ENCODE results near the gene NARS2. TPM values are rescaled to one million over a fixed set of nuclear protein-coding genes. Genes with fewer than 3 reads are reported as not detected.
"Not testable (repeated sequence)": the region's sequence is repeated elsewhere in the genome, so short reads cannot be mapped to it uniquely, and the experiment has no call there.

NARS2 gene
- total and polyA plus RNA-seq, 2 donors (not counting 1 experiment from before 2014, with no cell fraction given), result 9.7 to 14.6 TPM

DNA sequence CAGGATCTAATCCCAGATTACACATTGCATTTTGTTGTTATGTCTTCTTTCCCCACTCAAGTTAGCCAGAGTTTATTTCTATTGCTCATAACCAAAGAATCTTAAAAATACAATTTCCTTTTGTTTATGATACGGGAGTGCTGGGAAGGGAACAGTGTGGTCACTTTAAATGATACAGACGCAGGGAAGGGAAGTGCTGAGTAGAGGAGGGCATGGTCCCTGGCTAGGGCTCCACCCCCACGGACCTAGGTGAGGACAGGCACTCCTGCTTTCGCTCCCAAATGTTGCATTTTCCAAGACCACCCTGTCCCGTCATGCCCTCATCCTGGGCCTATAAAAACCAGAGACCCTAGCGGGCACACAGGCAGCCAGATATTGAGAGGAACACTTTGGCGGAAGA, 30.6 kb upstream of the NARS2 start:
- no peak overlapping the region for H3K4me3 Mint-ChIP-seq
- Histone ChIP-seq H3K4me3 (ENCODE audit: control extremely low read depth in 1 of 5, extremely low read depth in 1 of 5, insufficient read depth in 1 of 5, low read depth in 2 of 5, low read length in 4 of 5) (no peak overlapping the region), H3K36me3 (replicated peaks in 1 of 2; ENCODE audit: control extremely low read depth in 1 of 2, control insufficient read depth in 1 of 2, extremely low read depth in 1 of 2, insufficient read depth in 2 of 2, low read length in 1 of 2) (no peaks in the 10 kb centered on the region), H3K27me3 (replicated peaks in 1 of 4; ENCODE audit: control extremely low read depth in 1 of 4, control insufficient read depth in 3 of 4, insufficient read depth in 4 of 4, low read length in 3 of 4) (peaks cover 0 to 8% (median 3%) of the 10 kb centered on the region in 4 experiments), H3K4me2 (replicated peaks; ENCODE audit: low read depth, low read length, poor library complexity, severe bottlenecking) (no peak overlapping the region), H3K79me2 (ENCODE audit: control insufficient read depth, insufficient read depth, low read length) (no peaks in the 10 kb centered on the region), H2AFZ (ENCODE audit: insufficient read depth, low read depth, low read length, poor library complexity, severe bottlenecking) (no peak overlapping the region), H3K9ac (ENCODE audit: low read length) (no peak overlapping the region), H3K27ac (ENCODE audit: low read length in 2 of 2) (no peak overlapping the region), H3K4me1 (ENCODE audit: control insufficient read depth in 2 of 2, insufficient read depth in 2 of 2, low read length in 2 of 2) (no peaks in the 10 kb centered on the region), H3K9me3 (ENCODE audit: control extremely low read depth in 1 of 3, control insufficient read depth in 2 of 3, insufficient read depth in 1 of 3, low read length in 2 of 3) (peaks cover 0 to 6% (median 0%) of the 10 kb centered on the region in 3 donors), H4K20me1 (ENCODE audit: control insufficient read depth, insufficient read depth, low read length, poor library complexity, severe bottlenecking) (no peaks in the 10 kb centered on the region)
- H3K4me1 Mint-ChIP-seq, result no peaks in the 10 kb centered on the region
- intact Hi-C loops (cut with micrococcal nuclease), result no loop called here
- 85% methylated on average over 6 of the region's 7 CpGs for WGBS (ENCODE audit: insufficient coverage)
- no peaks in the 10 kb centered on the region for H3K9me3 Mint-ChIP-seq (ENCODE audit: insufficient read depth)
- TF ChIP-seq EZH2 (IDR thresholded peaks at IDR 0.05; ENCODE audit: borderline replicate concordance, insufficient read depth, low read depth, low read length, poor library complexity, severe bottlenecking), result no peak
- TF ChIP-seq, protein P1, sequence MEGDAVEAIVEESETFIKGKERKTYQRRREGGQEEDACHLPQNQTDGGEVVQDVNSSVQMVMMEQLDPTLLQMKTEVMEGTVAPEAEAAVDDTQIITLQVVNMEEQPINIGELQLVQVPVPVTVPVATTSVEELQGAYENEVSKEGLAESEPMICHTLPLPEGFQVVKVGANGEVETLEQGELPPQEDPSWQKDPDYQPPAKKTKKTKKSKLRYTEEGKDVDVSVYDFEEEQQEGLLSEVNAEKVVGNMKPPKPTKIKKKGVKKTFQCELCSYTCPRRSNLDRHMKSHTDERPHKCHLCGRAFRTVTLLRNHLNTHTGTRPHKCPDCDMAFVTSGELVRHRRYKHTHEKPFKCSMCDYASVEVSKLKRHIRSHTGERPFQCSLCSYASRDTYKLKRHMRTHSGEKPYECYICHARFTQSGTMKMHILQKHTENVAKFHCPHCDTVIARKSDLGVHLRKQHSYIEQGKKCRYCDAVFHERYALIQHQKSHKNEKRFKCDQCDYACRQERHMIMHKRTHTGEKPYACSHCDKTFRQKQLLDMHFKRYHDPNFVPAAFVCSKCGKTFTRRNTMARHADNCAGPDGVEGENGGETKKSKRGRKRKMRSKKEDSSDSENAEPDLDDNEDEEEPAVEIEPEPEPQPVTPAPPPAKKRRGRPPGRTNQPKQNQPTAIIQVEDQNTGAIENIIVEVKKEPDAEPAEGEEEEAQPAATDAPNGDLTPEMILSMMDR (IDR thresholded peaks at IDR 0.05), result no peak
- no peak for DNase-seq
- POLR2A ChIA-PET, result no interaction called here
- H3K27ac Mint-ChIP-seq, result no peak overlapping the region
- no peak for ATAC-seq (ENCODE audit: low read depth)
- H3K27me3 Mint-ChIP-seq, result peaks cover 42% of the 10 kb centered on the region
- CTCF ChIA-PET, result no interaction called here

DNA sequence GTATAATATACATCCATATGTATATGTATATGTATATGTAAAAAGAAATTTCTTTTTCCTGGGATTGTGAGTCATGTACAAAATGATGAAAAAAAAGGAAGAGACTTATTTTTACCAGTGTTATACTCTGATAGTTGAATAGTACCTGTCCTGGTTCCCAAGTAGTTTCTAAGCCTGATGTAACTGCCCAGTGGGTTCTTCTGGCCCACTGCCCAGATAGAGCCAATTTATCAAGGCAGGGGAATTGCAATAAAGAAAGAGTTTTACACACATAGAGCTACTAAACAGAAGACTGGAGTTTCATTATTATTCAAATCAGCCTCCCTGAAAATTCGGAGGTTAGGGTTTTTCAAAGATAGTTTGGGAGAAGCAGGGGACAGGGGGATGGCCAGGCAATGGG, 29.1 kb upstream of the NARS2 start:
- intact Hi-C loops (cut with micrococcal nuclease), result no loop called here
- H3K4me1 Mint-ChIP-seq, result no peaks in the 10 kb centered on the region
- POLR2A ChIA-PET, result no interaction called here
- no peaks in the 10 kb centered on the region for H4K20me1 ChIP-seq (ENCODE audit: control insufficient read depth, insufficient read depth, low read length, poor library complexity, severe bottlenecking)
- ATAC-seq (ENCODE audit: low read depth) (no peak), DNase-seq (no peak)
- peaks cover 0 to 8% (median 3%) of the 10 kb centered on the region in 4 experiments for H3K27me3 ChIP-seq (replicated peaks in 1 of 4; ENCODE audit: control extremely low read depth in 1 of 4, control insufficient read depth in 3 of 4, insufficient read depth in 4 of 4, low read length in 3 of 4)
- H2AFZ ChIP-seq (ENCODE audit: insufficient read depth, low read depth, low read length, poor library complexity, severe bottlenecking), result no peak overlapping the region
- WGBS (ENCODE audit: insufficient coverage), result no CpG with 5 or more reads among the region's 1 CpG
- no peak overlapping the region for H3K4me3 ChIP-seq (ENCODE audit: control extremely low read depth in 1 of 5, extremely low read depth in 1 of 5, insufficient read depth in 1 of 5, low read depth in 2 of 5, low read length in 4 of 5)
- CTCF ChIA-PET, result no interaction called here
- H3K4me1 ChIP-seq (ENCODE audit: control insufficient read depth in 2 of 2, insufficient read depth in 2 of 2, low read length in 2 of 2), result no peaks in the 10 kb centered on the region
- no peak overlapping the region for H3K27ac ChIP-seq (ENCODE audit: low read length in 2 of 2)
- no peak overlapping the region for H3K4me2 ChIP-seq (replicated peaks; ENCODE audit: low read depth, low read length, poor library complexity, severe bottlenecking)
- peaks cover 0 to 6% (median 0%) of the 10 kb centered on the region in 3 donors for H3K9me3 ChIP-seq (ENCODE audit: control extremely low read depth in 1 of 3, control insufficient read depth in 2 of 3, insufficient read depth in 1 of 3, low read length in 2 of 3)
- no peak for TF ChIP-seq EZH2 (IDR thresholded peaks at IDR 0.05; ENCODE audit: borderline replicate concordance, insufficient read depth, low read depth, low read length, poor library complexity, severe bottlenecking)
- TF ChIP-seq, protein P1 (IDR thresholded peaks at IDR 0.05), result no peak
- H3K4me3 Mint-ChIP-seq, result no peak overlapping the region
- no peak overlapping the region for H3K27ac Mint-ChIP-seq
- H3K36me3 ChIP-seq (replicated peaks in 1 of 2; ENCODE audit: control extremely low read depth in 1 of 2, control insufficient read depth in 1 of 2, extremely low read depth in 1 of 2, insufficient read depth in 2 of 2, low read length in 1 of 2), result no peaks in the 10 kb centered on the region
- no peaks in the 10 kb centered on the region for H3K79me2 ChIP-seq (ENCODE audit: control insufficient read depth, insufficient read depth, low read length)
- no peaks in the 10 kb centered on the region for H3K9me3 Mint-ChIP-seq (ENCODE audit: insufficient read depth)
- H3K27me3 Mint-ChIP-seq, result peaks cover 47% of the 10 kb centered on the region
- H3K9ac ChIP-seq (ENCODE audit: low read length), result no peak overlapping the region

DNA sequence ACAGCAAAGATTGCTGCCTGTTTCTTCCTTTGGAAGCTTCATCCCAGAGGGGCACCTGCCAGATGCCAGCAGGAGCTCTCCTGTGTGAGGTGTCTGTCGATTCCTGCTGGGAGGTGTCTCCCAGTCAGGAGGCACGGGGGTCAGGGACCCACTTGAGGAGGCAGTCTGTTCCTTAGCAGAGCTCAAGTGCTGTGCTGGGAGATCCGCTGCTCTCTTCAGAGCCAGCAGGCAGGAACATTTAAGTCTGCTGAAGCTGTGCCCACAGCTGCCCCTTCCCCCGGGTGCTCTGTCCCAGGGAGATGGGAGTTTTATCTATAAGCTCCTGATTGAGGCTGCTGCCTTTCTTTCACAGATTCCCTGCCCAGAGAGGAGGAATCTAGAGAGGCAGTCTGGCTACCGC, 28.1 kb upstream of the NARS2 start:
- H3K27me3 Mint-ChIP-seq, result peaks cover 40% of the 10 kb centered on the region
- H3K4me3 Mint-ChIP-seq; H3K79me2 ChIP-seq (ENCODE audit: control insufficient read depth, insufficient read depth, low read length); H2AFZ ChIP-seq (ENCODE audit: insufficient read depth, low read depth, low read length, poor library complexity, severe bottlenecking); CTCF ChIA-PET; POLR2A ChIA-PET; H3K4me3 ChIP-seq (ENCODE audit: control extremely low read depth in 1 of 5, extremely low read depth in 1 of 5, insufficient read depth in 1 of 5, low read depth in 2 of 5, low read length in 4 of 5); H3K4me1 Mint-ChIP-seq; H3K36me3 ChIP-seq (replicated peaks in 1 of 2; ENCODE audit: control extremely low read depth in 1 of 2, control insufficient read depth in 1 of 2, extremely low read depth in 1 of 2, insufficient read depth in 2 of 2, low read length in 1 of 2); H3K27ac Mint-ChIP-seq; H3K27me3 ChIP-seq (replicated peaks in 1 of 4; ENCODE audit: control extremely low read depth in 1 of 4, control insufficient read depth in 3 of 4, insufficient read depth in 4 of 4, low read length in 3 of 4); H3K4me1 ChIP-seq (ENCODE audit: control insufficient read depth in 2 of 2, insufficient read depth in 2 of 2, low read length in 2 of 2); H3K9me3 ChIP-seq (ENCODE audit: control extremely low read depth in 1 of 3, control insufficient read depth in 2 of 3, insufficient read depth in 1 of 3, low read length in 2 of 3); H3K9me3 Mint-ChIP-seq (ENCODE audit: insufficient read depth); DNase-seq; intact Hi-C loops (cut with micrococcal nuclease); ATAC-seq (ENCODE audit: low read depth); H3K4me2 ChIP-seq (replicated peaks; ENCODE audit: low read depth, low read length, poor library complexity, severe bottlenecking); H4K20me1 ChIP-seq (ENCODE audit: control insufficient read depth, insufficient read depth, low read length, poor library complexity, severe bottlenecking); H3K27ac ChIP-seq (ENCODE audit: low read length in 2 of 2); H3K9ac ChIP-seq (ENCODE audit: low read length): not testable (repeated sequence)
- 82% methylated on average over 4 of the region's 5 CpGs for WGBS (ENCODE audit: insufficient coverage)

Data from B cell (primary cell).